GM23338 (cell line): ENCODE data around the gene TUBB. TPM values are rescaled to one million over a fixed set of nuclear protein-coding genes. Genes with fewer than 3 reads are reported as not detected.
A peak's percentile ranks its signal among the peaks of the same experiment; 100 is the strongest.

Experiments used
- ATAC-seq: fragments of 200-7000 bp; cut with Tn5 transposase; 3 replicates; pipeline ENCODE4 v1.9.1; 2020
- DNase-seq: peaks from one replicate; pipeline ENCODE4 v3.0.0-alpha.2; 2015; ENCODE audit warnings: low spot score
- H2AFZ ChIP-seq: fragments of 200-600 bp; sonication (generic); 2 replicates; pipeline ENCODE4 v1.8.0; 2016; ENCODE audit warnings: antibody characterized with exemption, mild to moderate bottlenecking, moderate library complexity
- H3F3A ChIP-seq: fragments of 200-600 bp; sonication (generic); replicated peaks from 2 replicates; pipeline ENCODE4 v1.8.0; 2017; ENCODE audit warnings: antibody characterized with exemption, mixed run types, low read depth
- H3K27ac ChIP-seq: fragments of 200-600 bp; sonication (generic); 2 replicates; pipeline ENCODE4 v1.6.1; 2016; ENCODE audit warnings: low read depth
- H3K27me3 ChIP-seq: fragments of 200-600 bp; sonication (generic); 2 replicates; pipeline ENCODE4 v1.8.0; 2016; ENCODE audit warnings: mild to moderate bottlenecking, mixed run types, moderate library complexity; ENCODE audit not compliant: insufficient read depth
- H3K36me3 ChIP-seq: fragments of 200-600 bp; sonication (generic); 2 replicates; pipeline ENCODE4 v1.8.0; 2016; ENCODE audit warnings: mild to moderate bottlenecking; ENCODE audit not compliant: insufficient read depth
- H3K4me1 ChIP-seq: fragments of 200-600 bp; sonication (generic); 2 replicates; pipeline ENCODE4 v1.8.0; 2016; ENCODE audit warnings: mild to moderate bottlenecking, moderate library complexity; ENCODE audit not compliant: insufficient read depth
- H3K4me2 ChIP-seq: fragments of 200-600 bp; sonication (generic); 2 replicates; pipeline ENCODE4 v1.7.1; 2017; ENCODE audit warnings: mixed run types
- H3K4me3 ChIP-seq: fragments of 200-600 bp; sonication (generic); 2 replicates; pipeline ENCODE4 v1.6.1; 2016; ENCODE audit warnings: mixed run types
- H3K79me2 ChIP-seq: fragments of 200-600 bp; sonication (generic); replicated peaks from 2 replicates; pipeline ENCODE4 v1.8.0; 2017; ENCODE audit warnings: mild to moderate bottlenecking; ENCODE audit not compliant: insufficient read depth
- H3K9me2 ChIP-seq: fragments of 200-600 bp; sonication (generic); 2 replicates; pipeline ENCODE4 v1.8.0; 2017; ENCODE audit not compliant: insufficient read depth
- H4K20me1 ChIP-seq: fragments of 200-600 bp; sonication (generic); replicated peaks from 2 replicates; pipeline ENCODE4 v1.8.0; 2017; ENCODE audit warnings: mild to moderate bottlenecking; ENCODE audit not compliant: insufficient read depth
- H3K27ac Mint-ChIP-seq: 2 replicates; pipeline ENCODE4 v1.8.0; 2020; ENCODE audit warnings: inconsistent platforms, mild to moderate bottlenecking, moderate library complexity, mixed read lengths
- H3K27me3 Mint-ChIP-seq: 3 replicates; pipeline ENCODE4 v1.8.0; 2022; ENCODE audit warnings: low read depth, mild to moderate bottlenecking, moderate library complexity, mixed read lengths, inconsistent platforms; ENCODE audit not compliant: insufficient read depth, poor library complexity
- H3K36me3 Mint-ChIP-seq: 3 replicates; pipeline ENCODE4 v1.8.0; 2021; ENCODE audit warnings: low read depth, mild to moderate bottlenecking, inconsistent platforms, moderate library complexity, mixed read lengths
- H3K4me1 Mint-ChIP-seq: 3 replicates; pipeline ENCODE4 v1.8.0; 2020; ENCODE audit warnings: mild to moderate bottlenecking, inconsistent platforms, mixed read lengths
- H3K4me3 Mint-ChIP-seq: 3 replicates; pipeline ENCODE4 v1.8.0; 2021; ENCODE audit warnings: moderate library complexity, mild to moderate bottlenecking, inconsistent platforms, mixed read lengths
- H3K9me3 Mint-ChIP-seq: 3 replicates; pipeline ENCODE4 v1.8.0; 2020; ENCODE audit warnings: moderate library complexity, mild to moderate bottlenecking, inconsistent platforms, mixed read lengths
- CREB1 ChIP-seq: fragments of 250-450 bp; sonication (Bioruptor Pico); IDR thresholded peaks from 2 replicates; pipeline ENCODE4 v1.5.0; 2020; ENCODE audit warnings: low read depth, mild to moderate bottlenecking, moderate library complexity
- EZH2 ChIP-seq: fragments of 200-600 bp; sonication (generic); IDR thresholded peaks from one replicate; pipeline ENCODE4 v1.8.0; 2017; ENCODE audit warnings: antibody characterized with exemption, mild to moderate bottlenecking, low read depth; ENCODE audit not compliant: unreplicated experiment
- EZH2phosphoT487 ChIP-seq: fragments of 200-600 bp; sonication (generic); IDR thresholded peaks from one replicate; pipeline ENCODE4 v1.8.1; 2018; ENCODE audit warnings: antibody characterized with exemption; ENCODE audit not compliant: unreplicated experiment
- JUNB ChIP-seq: IDR thresholded peaks from one replicate; pipeline ENCODE4 v1.6.1; 2016; ENCODE audit warnings: antibody characterized with exemption; ENCODE audit not compliant: unreplicated experiment
- NANOG ChIP-seq: IDR thresholded peaks from 2 replicates; pipeline ENCODE4 v1.6.1; 2016; ENCODE audit warnings: antibody characterized with exemption, borderline replicate concordance
- POLR2AphosphoS5 ChIP-seq: IDR thresholded peaks from 2 replicates; pipeline ENCODE4 v1.6.1; 2016; ENCODE audit warnings: antibody characterized with exemption, low read depth
- REST ChIP-seq: IDR thresholded peaks from one replicate; pipeline ENCODE4 v1.6.1; 2018; ENCODE audit warnings: antibody characterized with exemption; ENCODE audit not compliant: unreplicated experiment
- STAT1 ChIP-seq: IDR thresholded peaks from one replicate; pipeline ENCODE4 v1.6.1; 2016; ENCODE audit warnings: antibody characterized with exemption; ENCODE audit not compliant: unreplicated experiment
- ZNF114 ChIP-seq: fragments of 250-450 bp; sonication (Bioruptor Pico); IDR thresholded peaks from 2 replicates; pipeline ENCODE4 v1.5.0; 2020; ENCODE audit warnings: mild to moderate bottlenecking, moderate library complexity
- ZNF331 ChIP-seq: fragments of 250-450 bp; sonication (Bioruptor Pico); IDR thresholded peaks from 2 replicates; pipeline ENCODE4 v1.5.0; 2020; ENCODE audit warnings: low read depth, mild to moderate bottlenecking, moderate library complexity
- polyA plus RNA-seq: library from polyadenylated mRNA; unstranded; fragments of >200 nt; fragmentation: Nextera tagmentation; extraction: Ambion mirVana; gene quantifications from 2 replicates; pipeline ENCODE4 v1.2.1, GENCODE V29; 2016
- total RNA-seq: library from RNA; depleted of rRNA; stranded (reverse); fragments of >200 nt; shearing (Covaris generic); gene quantifications from 2 replicates; pipeline ENCODE4 v1.2.3, GENCODE V29; 2014
- TF ChIP-seq, protein P1 (sequence below): fragments of 250-450 bp; sonication (Bioruptor Pico); IDR thresholded peaks from 2 replicates; pipeline ENCODE4 v1.5.0; 2020; ENCODE audit warnings: mild to moderate bottlenecking, moderate library complexity
- TF ChIP-seq, protein P2 (sequence below), 2 experiments: fragments of 200-600 bp in 1 of 2; sonication (generic) in 1 of 2; conservative IDR thresholded peaks; 2 replicates each; pipeline versions ENCODE4 v1.5.1 to v1.6.1; 2016 to 2017; ENCODE audit warnings: antibody characterized with exemption in 2 of 2, low read depth in 2 of 2, mild to moderate bottlenecking in 2 of 2, moderate library complexity in 1 of 2
- TF ChIP-seq, protein P3 (sequence below): IDR thresholded peaks from 2 replicates; pipeline ENCODE4 v1.6.1; 2016; ENCODE audit warnings: antibody characterized with exemption

TUBB gene
- total and polyA plus RNA-seq, 2 experiments from 2014 or later: 1,041 to 1,704 TPM

DNA sequence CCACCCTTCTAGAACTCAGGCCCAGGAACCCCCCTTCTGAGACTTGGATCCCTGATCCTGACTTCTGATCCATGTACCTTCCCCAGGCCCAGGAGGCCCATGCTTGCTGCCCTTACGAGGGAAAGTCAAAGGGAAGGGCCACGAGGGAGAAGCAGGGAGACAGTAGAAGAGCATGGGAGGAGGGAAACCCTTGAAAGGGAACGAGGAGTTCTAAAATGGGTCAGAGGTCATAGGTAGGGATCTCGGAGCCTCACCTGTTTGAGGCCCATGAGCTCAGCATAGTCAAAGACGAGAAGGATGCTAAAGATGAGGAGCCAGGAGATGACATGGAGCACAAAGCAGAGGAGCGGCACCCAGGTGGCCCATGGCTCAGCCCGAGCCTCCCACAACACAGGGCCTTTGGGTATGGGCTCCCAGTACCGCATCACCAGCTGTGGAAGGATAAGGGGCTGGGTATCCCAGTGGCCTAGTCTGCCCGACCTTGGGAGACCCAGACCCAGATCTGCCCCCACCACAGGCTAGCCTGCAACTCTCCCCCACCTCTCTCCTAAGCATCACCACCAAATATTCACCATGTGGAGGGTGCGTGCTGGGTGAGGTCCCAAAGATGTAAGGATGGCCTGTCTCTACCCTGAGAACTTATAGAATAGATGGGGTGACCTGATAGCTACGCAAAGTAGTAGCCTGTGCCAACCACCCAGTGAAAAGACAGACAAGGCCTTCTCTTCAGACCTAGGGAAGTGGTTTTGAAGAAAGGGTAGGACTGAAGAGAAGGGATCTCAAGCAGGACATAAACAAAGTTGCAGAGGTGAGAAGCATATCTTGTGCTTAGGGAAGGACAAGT is 30.9 kb upstream of the TUBB start:
- no peak for DNase-seq
- Histone ChIP-seq H3K4me3 (peak overlapping the region; percentile 94; the same call in 1 of the 2 replicates), H3K4me1 (peaks cover 31% of the 10 kb centered on the region), H4K20me1 (no peaks in the 10 kb centered on the region), H3K27me3 (0 out of 2 replicates have a peak, but pooled peaks cover 5% of the 10 kb centered on the region), H2AFZ (no peak overlapping the region), H3K36me3 (no peaks in the 10 kb centered on the region), H3K4me2 (peak overlapping the region; percentile 81), H3K9me2 (no peaks in the 10 kb centered on the region), H3F3A (peaks cover 12% of the 10 kb centered on the region), H3K79me2 (peaks cover 8% of the 10 kb centered on the region; the same call in 1 of the 2 replicates), H3K27ac (no peak overlapping the region)
- TF ChIP-seq EZH2phosphoT487 (no peak), JUNB (no peak), REST (no peak), ZNF114 (CRISPR knock-in tag) (no peak), CREB1 (CRISPR knock-in tag) (no peak), NANOG (no peak), STAT1 (no peak), ZNF331 (CRISPR knock-in tag) (no peak), EZH2 (no peak), POLR2AphosphoS5 (no peak)
- TF ChIP-seq, protein P1, sequence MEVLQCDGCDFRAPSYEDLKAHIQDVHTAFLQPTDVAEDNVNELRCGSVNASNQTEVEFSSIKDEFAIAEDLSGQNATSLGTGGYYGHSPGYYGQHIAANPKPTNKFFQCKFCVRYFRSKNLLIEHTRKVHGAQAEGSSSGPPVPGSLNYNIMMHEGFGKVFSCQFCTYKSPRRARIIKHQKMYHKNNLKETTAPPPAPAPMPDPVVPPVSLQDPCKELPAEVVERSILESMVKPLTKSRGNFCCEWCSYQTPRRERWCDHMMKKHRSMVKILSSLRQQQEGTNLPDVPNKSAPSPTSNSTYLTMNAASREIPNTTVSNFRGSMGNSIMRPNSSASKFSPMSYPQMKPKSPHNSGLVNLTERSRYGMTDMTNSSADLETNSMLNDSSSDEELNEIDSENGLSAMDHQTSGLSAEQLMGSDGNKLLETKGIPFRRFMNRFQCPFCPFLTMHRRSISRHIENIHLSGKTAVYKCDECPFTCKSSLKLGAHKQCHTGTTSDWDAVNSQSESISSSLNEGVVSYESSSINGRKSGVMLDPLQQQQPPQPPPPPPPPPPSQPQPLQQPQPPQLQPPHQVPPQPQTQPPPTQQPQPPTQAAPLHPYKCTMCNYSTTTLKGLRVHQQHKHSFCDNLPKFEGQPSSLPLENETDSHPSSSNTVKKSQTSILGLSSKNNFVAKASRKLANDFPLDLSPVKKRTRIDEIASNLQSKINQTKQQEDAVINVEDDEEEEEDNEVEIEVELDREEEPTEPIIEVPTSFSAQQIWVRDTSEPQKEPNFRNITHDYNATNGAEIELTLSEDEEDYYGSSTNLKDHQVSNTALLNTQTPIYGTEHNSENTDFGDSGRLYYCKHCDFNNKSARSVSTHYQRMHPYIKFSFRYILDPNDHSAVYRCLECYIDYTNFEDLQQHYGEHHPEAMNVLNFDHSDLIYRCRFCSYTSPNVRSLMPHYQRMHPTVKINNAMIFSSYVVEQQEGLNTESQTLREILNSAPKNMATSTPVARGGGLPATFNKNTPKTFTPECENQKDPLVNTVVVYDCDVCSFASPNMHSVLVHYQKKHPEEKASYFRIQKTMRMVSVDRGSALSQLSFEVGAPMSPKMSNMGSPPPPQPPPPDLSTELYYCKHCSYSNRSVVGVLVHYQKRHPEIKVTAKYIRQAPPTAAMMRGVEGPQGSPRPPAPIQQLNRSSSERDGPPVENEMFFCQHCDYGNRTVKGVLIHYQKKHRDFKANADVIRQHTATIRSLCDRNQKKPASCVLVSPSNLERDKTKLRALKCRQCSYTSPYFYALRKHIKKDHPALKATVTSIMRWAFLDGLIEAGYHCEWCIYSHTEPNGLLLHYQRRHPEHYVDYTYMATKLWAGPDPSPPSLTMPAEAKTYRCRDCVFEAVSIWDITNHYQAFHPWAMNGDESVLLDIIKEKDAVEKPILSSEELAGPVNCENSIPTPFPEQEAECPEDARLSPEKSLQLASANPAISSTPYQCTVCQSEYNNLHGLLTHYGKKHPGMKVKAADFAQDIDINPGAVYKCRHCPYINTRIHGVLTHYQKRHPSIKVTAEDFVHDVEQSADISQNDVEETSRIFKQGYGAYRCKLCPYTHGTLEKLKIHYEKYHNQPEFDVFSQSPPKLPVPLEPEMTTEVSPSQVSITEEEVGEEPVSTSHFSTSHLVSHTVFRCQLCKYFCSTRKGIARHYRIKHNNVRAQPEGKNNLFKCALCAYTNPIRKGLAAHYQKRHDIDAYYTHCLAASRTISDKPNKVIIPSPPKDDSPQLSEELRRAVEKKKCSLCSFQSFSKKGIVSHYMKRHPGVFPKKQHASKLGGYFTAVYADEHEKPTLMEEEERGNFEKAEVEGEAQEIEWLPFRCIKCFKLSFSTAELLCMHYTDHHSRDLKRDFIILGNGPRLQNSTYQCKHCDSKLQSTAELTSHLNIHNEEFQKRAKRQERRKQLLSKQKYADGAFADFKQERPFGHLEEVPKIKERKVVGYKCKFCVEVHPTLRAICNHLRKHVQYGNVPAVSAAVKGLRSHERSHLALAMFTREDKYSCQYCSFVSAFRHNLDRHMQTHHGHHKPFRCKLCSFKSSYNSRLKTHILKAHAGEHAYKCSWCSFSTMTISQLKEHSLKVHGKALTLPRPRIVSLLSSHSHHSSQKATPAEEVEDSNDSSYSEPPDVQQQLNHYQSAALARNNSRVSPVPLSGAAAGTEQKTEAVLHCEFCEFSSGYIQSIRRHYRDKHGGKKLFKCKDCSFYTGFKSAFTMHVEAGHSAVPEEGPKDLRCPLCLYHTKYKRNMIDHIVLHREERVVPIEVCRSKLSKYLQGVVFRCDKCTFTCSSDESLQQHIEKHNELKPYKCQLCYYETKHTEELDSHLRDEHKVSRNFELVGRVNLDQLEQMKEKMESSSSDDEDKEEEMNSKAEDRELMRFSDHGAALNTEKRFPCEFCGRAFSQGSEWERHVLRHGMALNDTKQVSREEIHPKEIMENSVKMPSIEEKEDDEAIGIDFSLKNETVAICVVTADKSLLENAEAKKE (CRISPR knock-in tag): no peak
- TF ChIP-seq, protein P2, sequence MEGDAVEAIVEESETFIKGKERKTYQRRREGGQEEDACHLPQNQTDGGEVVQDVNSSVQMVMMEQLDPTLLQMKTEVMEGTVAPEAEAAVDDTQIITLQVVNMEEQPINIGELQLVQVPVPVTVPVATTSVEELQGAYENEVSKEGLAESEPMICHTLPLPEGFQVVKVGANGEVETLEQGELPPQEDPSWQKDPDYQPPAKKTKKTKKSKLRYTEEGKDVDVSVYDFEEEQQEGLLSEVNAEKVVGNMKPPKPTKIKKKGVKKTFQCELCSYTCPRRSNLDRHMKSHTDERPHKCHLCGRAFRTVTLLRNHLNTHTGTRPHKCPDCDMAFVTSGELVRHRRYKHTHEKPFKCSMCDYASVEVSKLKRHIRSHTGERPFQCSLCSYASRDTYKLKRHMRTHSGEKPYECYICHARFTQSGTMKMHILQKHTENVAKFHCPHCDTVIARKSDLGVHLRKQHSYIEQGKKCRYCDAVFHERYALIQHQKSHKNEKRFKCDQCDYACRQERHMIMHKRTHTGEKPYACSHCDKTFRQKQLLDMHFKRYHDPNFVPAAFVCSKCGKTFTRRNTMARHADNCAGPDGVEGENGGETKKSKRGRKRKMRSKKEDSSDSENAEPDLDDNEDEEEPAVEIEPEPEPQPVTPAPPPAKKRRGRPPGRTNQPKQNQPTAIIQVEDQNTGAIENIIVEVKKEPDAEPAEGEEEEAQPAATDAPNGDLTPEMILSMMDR (conservative IDR thresholded peaks at IDR 0.05; ENCODE audit: low read depth in 2 of 2): no peak
- TF ChIP-seq, protein P3, sequence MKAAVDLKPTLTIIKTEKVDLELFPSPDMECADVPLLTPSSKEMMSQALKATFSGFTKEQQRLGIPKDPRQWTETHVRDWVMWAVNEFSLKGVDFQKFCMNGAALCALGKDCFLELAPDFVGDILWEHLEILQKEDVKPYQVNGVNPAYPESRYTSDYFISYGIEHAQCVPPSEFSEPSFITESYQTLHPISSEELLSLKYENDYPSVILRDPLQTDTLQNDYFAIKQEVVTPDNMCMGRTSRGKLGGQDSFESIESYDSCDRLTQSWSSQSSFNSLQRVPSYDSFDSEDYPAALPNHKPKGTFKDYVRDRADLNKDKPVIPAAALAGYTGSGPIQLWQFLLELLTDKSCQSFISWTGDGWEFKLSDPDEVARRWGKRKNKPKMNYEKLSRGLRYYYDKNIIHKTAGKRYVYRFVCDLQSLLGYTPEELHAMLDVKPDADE: no peak
- Mint-ChIP-seq H3K27me3 (peaks cover 35% of the 10 kb centered on the region), H3K9me3 (no peaks in the 10 kb centered on the region; the same call in 2 of the 3 replicates), H3K4me3 (peak overlapping the region; percentile 88), H3K36me3 (peaks cover 18% of the 10 kb centered on the region), H3K4me1 (peaks cover 52% of the 10 kb centered on the region), H3K27ac (no peak overlapping the region)
- ATAC-seq: no peak
